ENCODE data around the gene ADORA1.

DNA sequence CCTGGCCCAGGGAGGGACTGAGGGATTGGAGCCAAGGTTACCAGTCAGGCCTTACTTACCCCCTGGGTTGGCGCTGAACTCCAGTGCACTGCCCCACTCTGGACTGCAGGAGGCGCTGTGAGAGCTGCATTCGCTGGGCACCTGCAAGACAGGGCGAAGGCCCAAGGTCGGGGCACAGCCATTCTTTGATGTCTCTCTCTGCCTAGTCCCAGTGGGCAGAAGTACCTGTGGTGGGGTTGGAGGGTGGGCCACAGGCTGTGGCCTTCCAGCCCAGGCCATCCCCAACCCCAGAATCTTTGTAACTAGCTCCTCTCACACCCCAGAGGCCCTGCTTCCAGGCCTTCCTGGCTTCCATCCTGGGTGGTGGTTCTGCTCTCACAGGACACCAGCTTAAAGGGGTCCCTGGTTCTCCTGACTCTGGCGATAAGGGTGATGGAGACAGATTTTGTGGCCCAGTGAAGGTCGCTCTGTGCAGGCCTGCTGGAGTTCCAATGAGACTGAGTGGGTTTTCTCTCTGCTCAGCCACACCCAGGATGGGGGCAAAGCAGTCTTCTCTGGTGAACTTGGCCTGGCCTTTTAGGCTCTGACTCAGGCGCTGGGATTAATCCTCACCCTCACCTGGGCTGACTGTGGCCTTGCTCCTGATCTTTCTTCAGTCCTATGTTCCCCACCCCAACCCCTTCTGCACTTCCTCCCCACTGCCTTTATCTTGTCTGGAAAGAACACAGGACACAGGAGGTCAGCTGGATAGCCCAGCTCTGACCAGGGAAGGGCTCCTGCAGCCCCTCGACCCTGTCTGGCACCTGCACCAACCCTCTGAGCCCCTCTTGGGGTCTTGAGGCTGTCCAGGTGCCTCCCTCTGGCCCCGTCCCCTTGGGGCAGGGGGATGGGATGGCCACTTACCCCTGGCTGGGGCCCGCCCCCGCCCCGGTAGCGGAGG is 42.7 kb upstream of the ADORA1 start:
- TF ChIP-seq POLR2A (IDR thresholded peaks at IDR 0.05; ENCODE audit: low read depth, low read length) = no peak
- TF ChIP-seq POLR2AphosphoS5 (IDR thresholded peaks at IDR 0.05; ENCODE audit: low read depth, low read length) = no peak
- TF ChIP-seq TAF1 (IDR thresholded peaks at IDR 0.05; ENCODE audit: borderline replicate concordance, low read depth, low read length) = no peak
